ENCODE measurements around the gene RECQL5.
A peak's percentile ranks its signal among the peaks of the same experiment; 100 is the strongest.

DNA sequence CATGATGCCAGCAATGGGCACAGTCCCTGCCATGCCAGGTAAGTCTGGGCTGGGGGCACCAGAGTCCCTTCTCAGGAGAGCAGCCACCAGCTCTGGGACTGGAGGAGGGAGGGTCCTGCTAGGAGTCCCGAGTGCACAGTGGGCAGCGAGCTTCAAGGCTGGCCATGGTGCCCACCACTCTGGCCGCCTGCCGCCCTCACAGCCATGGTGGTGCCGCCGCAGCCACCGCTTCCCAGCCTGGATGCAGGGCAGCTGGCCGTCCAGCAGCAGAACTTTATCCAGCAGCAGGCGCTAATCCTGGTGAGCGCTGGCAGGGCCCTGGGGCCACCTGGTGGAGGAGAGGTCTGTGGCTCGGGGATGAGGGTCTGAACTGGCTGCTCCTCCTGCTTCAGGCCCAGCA, 51.7 kb downstream of the RECQL5 start:
- TF ChIP-seq PHF8 (conservative IDR thresholded peaks at IDR 0.05; ENCODE audit: low read depth, low read length) (no peak), POLR2A (IDR thresholded peaks at IDR 0.05; ENCODE audit: control extremely low read depth in 1 of 2, low read depth in 2 of 2, low read length in 2 of 2) (no peak), RNF2 (IDR thresholded peaks at IDR 0.05; ENCODE audit: borderline replicate concordance, low read depth, low read length, missing control alignments, poor library complexity, severe bottlenecking) (no peak), POLR2AphosphoS5 (IDR thresholded peaks at IDR 0.05; ENCODE audit: low read depth, low read length) (no peak), GABPA (IDR thresholded peaks at IDR 0.05; ENCODE audit: borderline replicate concordance, insufficient read depth, low read length) (no peak)
- TF ChIP-seq, protein P1, sequence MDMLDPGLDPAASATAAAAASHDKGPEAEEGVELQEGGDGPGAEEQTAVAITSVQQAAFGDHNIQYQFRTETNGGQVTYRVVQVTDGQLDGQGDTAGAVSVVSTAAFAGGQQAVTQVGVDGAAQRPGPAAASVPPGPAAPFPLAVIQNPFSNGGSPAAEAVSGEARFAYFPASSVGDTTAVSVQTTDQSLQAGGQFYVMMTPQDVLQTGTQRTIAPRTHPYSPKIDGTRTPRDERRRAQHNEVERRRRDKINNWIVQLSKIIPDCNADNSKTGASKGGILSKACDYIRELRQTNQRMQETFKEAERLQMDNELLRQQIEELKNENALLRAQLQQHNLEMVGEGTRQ (IDR thresholded peaks at IDR 0.05; ENCODE audit: low read length): no peak
- TF ChIP-seq, protein P2, sequence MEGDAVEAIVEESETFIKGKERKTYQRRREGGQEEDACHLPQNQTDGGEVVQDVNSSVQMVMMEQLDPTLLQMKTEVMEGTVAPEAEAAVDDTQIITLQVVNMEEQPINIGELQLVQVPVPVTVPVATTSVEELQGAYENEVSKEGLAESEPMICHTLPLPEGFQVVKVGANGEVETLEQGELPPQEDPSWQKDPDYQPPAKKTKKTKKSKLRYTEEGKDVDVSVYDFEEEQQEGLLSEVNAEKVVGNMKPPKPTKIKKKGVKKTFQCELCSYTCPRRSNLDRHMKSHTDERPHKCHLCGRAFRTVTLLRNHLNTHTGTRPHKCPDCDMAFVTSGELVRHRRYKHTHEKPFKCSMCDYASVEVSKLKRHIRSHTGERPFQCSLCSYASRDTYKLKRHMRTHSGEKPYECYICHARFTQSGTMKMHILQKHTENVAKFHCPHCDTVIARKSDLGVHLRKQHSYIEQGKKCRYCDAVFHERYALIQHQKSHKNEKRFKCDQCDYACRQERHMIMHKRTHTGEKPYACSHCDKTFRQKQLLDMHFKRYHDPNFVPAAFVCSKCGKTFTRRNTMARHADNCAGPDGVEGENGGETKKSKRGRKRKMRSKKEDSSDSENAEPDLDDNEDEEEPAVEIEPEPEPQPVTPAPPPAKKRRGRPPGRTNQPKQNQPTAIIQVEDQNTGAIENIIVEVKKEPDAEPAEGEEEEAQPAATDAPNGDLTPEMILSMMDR (IDR thresholded peaks at IDR 0.05; ENCODE audit: control extremely low read depth in 1 of 3, insufficient read depth in 1 of 3, low read depth in 1 of 3, low read length in 3 of 3): peak; percentile 25 to 71 (median 31)

All from H1 (cell line).